ENCODE data around the gene LDAH.

Gene LDAH

DNA sequence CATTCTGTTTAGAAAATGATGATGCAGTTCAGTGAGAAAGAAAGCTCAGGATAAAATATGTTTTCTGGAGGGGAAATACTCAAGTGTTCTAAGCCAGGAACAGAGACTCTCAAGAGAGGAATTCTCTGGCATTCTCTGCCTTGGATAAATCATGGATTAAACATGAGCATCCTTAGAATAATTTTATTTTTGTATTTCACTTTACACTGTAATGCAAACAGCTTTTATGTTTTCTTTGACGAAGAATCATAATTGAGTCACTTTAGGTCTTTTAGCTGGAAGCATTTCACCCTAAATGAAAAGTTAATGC, 144.9 kb downstream of the LDAH start:
- no peak for DNase-seq

- DNase-seq, result no peak
Observed at GRCh38 chr2:20677301-20678085, 145.4 kb downstream of the LDAH start.

DNA sequence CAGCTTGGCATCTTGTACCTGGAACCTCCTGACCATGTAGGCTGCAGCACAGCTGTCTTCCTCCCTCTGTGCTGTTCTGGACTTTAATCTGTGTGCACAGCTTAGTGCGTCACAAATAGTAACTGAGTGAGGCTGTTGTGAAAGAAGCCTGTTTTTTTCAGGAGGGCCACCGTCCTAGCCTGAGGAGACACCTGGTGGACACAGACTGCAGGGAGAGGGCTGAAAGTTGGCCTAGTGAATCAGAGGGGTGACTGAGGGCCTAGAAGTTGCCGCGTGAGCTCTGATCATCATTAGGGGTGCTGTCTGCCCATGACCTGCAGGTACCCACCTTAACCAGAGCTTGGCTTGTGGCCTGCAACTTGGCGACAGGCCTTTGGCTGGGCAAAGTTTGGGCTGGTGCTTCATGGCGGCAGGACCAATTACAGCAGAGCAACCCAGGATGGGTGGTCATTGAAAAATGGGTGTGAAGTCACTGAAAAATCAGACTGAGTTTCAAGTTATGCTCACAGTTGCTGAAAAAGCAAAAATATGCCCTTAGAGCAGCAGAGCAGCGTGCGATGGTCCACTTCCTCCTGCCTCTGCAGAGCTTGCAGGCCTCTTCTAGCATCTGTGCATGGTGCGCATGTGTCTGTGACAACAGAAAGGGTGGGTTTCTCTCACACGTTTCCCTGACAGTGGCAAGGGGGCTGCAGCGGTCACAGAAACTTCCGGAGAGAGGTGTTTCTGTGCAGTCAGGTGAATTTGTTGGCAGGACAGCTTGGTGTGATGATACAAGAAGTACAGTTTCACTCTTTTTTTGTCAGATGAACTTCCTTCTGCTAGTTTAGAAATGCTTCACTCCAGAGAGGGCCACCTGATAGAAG, 146.3 kb downstream of the LDAH start:
- DNase-seq, result no peak

GRCh38 chr2:20675701-20676352, 147.1 kb downstream of the LDAH start:
- DNase-seq, result no peak

DNA sequence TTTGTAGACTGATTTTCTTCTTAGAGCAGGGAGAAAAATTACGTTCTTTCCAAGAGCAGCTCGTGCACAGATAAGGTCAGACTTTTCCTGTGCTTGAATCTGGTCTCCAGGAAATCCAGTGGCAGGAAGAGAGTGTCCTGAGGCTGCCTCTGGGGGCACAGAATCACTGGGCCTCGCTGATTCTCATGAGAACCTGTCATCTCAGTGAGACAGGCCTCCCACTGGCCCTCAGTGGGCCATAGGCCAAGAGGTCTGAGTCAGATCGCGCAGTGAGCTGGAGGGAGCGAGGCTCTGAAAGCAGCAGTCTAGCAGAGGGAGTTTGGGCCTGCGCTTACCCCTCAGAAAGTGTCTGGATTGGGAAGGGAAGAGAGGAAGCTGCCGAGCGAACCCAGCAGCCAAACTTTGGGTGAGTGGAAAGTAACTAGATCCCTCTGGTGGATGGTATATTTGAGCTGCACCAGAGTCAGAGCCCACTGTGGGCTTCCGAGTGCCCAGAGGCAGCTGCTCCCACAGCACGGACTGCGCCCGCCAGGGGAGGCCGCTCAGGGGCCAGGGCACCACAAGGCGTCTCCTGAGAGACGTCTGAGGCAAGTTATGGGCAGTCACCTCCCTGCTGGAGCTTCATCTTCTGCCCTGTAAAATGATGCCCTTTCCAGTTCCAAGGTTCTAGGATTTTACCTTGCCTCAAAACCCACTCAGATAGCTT, 147.8 kb downstream of the LDAH start:
- DNase-seq, result no peak

DNA sequence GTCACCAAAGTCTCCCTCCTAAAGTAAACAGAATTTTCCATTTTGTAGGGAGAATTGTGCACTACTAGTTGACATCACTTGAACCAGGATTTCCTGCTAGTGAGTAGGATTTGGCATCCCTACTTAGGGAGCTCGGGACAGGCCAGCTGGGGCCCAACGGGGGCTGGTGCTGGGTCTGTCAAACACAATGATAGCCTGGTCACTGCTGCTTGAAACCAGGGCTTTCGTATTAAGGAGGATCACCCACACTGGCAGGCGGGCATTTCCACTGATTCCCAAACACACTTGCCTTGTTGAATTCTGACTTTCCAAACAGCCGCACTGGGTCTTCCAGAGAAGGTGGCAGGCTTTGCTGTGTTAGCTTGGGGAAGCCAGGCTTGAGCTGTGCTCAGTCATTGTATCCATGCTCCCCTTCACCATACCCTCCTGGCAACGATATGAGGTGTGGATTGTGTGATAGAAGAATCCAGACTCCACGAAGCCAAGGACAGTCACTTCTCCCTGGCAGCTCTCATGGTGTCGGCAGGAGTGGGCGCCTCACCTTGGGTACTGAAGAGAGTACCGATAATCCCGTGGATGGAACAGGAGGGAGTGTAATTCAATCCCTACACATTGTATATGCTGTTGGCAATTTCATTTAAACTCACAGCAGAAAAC, 148.5 kb downstream of the LDAH start:
- DNase-seq, result no peak

GRCh38 chr2:20673686-20674308, 149.1 kb downstream of the LDAH start:
- DNase-seq, result no peak

GRCh38 chr2:20672201-20672951, 150.5 kb downstream of the LDAH start:
- no peak for DNase-seq

- no peak for DNase-seq
Observed at GRCh38 chr2:20671736-20672080, 151.2 kb downstream of the LDAH start.

DNA sequence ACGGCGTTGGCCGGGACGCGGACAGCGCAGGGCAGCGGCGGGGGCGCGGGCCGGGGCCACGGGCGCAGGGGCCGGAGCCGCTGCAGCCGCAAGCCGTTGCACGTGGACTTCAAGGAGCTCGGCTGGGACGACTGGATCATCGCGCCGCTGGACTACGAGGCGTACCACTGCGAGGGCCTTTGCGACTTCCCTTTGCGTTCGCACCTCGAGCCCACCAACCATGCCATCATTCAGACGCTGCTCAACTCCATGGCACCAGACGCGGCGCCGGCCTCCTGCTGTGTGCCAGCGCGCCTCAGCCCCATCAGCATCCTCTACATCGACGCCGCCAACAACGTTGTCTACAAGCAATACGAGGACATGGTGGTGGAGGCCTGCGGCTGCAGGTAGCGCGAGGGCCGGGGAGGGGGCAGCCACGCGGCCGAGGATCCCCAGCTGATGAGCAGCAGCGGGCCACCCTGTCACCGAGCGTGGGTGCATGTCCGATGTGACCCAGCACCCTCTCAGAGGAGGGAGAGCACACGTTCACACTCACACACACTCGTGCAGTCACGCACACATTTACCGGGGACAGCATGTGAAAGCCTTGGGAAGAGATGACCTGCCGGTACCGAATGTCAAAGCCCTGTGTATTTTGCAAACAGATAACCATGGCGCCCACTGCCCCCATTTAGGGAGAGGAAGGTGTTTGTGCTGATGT, 151.7 kb downstream of the LDAH start:
- DNase-seq, result no peak

DNA sequence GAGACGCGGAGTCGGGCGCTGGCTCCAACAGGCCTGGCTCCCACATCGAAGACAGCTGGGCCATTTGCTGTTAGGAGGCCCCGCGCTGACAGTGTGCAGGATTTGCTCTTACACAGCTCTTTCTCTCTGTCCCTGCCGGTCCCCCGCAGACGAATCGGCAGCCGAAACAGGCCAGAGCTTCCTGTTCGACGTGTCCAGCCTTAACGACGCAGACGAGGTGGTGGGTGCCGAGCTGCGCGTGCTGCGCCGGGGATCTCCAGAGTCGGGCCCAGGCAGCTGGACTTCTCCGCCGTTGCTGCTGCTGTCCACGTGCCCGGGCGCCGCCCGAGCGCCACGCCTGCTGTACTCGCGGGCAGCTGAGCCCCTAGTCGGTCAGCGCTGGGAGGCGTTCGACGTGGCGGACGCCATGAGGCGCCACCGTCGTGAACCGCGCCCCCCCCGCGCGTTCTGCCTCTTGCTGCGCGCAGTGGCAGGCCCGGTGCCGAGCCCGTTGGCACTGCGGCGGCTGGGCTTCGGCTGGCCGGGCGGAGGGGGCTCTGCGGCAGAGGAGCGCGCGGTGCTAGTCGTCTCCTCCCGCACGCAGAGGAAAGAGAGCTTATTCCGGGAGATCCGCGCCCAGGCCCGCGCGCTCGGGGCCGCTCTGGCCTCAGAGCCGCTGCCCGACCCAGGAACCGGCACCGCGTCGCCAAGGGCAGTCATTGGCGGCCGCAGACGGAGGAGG, 152.4 kb downstream of the LDAH start:
- no peak for DNase-seq

GRCh38 chr2:20669562-20670314, 153.2 kb downstream of the LDAH start:
- DNase-seq, result no peak

DNA sequence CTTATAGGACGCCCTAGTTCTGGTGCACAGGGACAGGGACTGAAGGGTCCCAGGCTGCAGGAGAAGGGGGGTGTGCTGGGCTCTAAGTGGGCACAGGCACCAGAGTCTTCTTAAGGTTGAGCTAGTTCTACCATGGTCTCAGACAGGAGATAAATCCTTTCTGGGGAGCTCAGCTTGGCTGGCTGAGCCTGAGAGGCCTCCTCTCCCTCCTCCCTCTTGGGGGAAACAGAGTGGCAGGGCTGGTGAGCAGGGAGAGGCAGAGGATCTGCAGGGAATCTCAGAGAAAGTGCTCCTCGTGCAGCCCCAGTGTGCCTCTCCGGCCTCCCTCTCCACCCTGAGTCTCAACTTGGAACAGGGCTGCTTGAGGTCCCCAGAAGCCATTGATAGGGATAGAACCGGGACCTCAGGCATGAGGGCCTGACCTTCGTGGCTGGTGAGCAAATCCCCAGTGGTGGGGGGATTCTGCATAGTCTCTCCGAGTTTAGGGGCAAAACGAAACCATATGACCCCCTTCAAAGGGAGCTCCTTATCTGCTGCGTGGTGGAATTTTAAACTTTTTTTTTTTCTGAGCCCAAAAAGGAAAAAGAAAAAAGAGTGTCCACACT, 153.9 kb downstream of the LDAH start:
- no peak for DNase-seq

- no peak for DNase-seq
Observed at GRCh38 chr2:20668451-20668850, 154.4 kb downstream of the LDAH start.

DNA sequence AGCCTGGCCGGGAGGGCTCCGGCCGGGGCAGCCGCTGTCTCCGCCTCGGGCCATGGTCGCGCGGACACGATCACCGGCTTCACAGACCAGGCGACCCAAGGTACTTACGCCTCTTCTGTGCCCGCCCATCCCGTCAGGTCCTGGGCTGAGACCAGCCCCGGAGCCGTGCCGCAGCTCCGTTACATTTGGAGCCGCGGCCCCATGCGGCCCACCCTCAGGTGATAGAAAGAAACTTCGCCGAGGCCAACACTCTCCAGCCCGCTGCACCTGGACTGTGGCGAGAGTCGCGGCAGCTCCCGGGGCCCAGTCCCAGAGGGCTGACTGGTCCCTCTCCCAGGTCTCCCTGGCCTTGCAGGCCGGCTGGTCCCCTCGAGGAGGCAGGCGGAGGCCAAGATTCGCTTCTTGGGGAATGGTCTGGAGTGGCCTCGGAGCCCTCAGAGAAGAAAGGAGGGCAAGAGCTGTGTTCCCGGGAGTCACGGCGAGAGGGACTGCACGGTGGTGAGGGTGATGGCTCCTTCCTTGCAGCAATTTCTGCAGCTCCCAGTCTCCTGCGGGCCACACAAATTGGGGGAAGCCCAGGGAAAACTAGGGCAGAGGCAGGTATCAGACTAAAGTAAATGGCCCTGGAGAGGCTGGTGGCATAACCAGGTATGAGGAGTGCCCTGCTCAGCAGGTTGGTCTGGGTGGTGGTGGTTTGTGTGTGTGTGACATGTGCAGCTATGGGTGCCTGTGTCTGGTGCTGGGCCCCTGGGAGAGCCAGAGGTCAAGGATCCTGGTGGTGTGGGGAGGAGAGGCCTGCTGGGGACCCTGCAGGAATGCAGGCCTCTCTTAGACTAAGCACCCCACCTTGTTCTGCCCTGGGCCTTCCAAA, 155.1 kb downstream of the LDAH start:
- DNase-seq, result no peak

DNA sequence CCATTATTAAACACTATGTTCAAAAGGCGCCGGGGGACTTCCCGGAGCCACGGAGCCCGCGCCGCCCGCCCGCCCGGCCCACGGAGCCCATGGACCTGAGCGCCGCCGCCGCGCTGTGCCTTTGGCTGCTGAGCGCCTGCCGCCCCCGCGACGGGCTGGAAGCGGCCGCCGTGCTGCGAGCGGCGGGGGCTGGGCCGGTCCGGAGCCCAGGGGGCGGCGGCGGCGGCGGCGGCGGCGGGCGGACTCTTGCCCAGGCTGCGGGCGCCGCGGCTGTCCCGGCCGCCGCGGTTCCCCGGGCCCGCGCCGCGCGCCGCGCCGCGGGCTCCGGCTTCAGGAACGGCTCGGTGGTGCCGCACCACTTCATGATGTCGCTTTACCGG, 155.8 kb downstream of the LDAH start:
- DNase-seq, result no peak

DNA sequence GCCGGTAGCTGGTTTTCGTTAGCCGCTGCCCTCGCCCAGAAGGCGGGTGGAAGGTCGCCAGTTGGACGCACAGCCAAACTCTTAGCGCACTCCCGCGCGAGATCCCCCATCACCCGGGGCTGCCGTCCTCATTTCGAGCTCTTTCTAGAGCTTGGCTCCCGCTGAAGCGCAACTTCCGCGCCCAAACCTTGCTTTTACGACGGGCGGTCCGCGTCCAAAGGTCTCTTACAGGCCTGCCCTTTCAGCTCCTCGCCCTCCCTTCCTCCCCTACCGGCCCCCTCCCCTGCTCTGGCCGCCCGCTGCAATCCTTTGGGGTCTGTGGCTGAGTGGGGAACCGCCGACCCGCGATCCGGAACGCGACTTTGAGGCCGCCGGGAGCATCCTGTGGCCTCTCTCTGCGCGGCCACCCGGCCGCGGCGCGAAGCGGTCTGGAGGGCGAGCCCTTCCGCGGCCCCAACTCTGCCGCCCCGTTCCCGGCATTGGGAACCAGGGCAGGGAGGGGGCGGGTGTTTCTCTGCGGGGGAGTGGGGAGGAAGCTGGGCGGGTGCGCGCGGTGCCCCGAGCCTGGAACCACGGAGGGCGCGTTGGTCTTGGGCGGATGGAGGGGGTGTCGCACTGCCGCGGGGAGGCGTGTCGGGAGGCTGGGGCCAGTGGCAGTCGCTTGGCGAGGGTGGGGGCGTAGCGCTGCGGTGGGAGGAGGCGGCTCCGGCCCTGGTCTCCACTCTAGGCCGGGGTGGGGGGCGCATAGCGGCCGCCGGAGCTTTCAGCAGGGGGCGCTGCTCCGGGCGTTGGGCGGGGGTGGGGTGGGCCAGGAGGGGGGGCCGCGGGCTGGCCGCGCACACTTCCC, 156.4 kb downstream of the LDAH start, which contains the start of gene GDF7:
TSS of gene GDF7 (plus strand) at position 841 of the 847 bp plus-strand sequence. CDS start 96 bp downstream, outside the sequence.
- DNase-seq, result no peak
